SKM-1 (cell line): ENCODE results near the gene HCN1.
"Not testable (repeated sequence)": the region's sequence is repeated elsewhere in the genome, so short reads cannot be mapped to it uniquely, and the experiment has no call there.

ENCODE experiments used
- DNase-seq: peaks from one replicate; lab custom pipeline; 2025; ENCODE audit not compliant: unreplicated experiment; lab: John Stamatoyannopoulos, UW

Gene HCN1

GRCh38 chr5:45437752-45438151 is 258.4 kb downstream of the HCN1 start:
- DNase-seq, result no peak

DNA sequence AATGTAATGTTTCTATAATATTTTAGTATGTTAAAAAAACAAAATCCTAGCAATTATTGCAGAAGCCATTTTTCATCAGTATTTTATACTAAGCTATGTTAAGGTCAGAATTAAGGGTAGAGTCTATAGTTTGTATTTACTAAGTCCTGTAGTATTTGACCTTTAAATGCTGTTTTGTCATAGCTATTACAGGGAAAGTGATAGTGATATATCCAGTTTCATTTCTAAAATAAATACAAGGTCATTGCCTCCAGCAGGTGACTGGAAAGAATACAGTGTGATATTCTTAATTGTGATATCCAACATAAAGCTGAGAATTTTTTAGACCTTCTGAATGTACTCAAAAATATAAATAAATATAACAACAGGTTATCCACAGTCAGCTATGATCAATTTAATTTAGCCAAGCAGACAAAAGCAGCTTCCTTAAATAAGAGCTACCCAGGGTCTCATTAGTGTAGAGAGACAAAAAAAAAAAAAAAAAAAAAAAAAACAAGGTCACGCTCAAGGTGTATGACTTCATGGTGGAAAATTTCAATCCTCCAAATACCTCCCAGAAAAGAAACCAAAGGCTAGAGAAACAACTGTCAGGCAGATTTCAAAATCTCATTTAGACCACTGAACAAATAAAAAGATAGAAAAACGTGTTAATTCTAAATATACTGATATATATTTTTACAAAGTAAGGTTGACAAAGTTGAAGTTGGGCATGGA is 278.7 kb downstream of the HCN1 start:
- DNase-seq, result no peak

GRCh38 chr5:45414620-45415573 is 281.3 kb downstream of the HCN1 start:
- DNase-seq, result no peak

GRCh38 chr5:45411971-45412612 is 284.1 kb downstream of the HCN1 start:
- no peak for DNase-seq

- no peak for DNase-seq
These were observed 285.7 kb downstream of the HCN1 start for GRCh38 chr5:45410304-45410995.

DNA sequence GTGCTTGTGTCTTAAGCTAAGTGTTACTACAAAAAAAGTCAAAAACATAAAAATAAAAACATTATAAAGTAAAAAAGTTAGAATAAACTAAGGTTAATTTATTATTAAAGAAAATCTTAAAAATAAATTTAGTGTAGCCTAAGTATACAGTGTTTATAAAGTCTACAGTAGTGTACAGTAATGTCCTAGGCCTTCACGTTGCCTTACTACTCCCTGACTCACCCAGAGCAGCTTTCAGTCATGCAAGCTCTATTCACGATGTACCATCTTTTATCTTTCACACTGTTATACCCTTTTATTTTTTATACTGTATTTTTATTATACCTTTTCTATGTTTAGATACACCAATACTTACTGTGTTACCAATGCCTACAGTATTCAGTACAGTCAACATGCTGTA is 288.1 kb downstream of the HCN1 start:
- no peak for DNase-seq

DNA sequence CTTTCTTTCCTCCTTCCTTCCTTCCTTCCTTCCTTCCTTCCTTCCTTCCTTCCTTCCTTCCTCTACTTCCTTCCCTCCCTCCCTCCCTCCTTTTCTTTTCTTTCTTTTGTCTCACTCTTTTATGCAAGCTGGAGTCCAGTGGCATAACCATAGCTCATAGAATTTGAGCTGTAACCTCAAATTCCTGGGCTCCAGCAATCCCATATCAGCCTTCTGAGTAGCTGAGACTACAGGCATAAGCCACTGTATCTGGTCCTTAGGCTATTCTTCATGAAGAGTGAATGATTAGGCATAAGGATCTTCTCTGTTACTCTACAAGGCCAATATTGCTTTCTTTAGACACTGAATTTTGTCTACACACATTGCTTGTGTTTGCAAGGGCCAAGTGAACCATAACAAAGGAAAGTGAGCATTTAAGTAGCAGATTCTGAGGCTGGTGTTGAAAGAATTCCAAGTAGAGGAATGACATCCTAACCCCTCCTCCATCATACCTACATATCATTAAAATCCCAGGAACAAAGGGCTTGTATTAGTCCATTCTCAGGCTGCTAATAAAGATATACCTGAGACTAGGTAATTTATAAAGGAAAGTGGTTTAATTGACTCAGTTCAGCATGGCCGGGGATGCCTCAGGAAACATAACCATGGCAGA is 293.2 kb downstream of the HCN1 start:
- DNase-seq, result no peak

- DNase-seq, result no peak
These were observed 297.1 kb downstream of the HCN1 start for GRCh38 chr5:45399041-45399440.

GRCh38 chr5:45385321-45386058 is 310.7 kb downstream of the HCN1 start:
- no peak for DNase-seq

- no peak for DNase-seq
These were observed 312.2 kb downstream of the HCN1 start for GRCh38 chr5:45383985-45384384.

GRCh38 chr5:45382583-45382982 is 313.6 kb downstream of the HCN1 start:
- no peak for DNase-seq

DNA sequence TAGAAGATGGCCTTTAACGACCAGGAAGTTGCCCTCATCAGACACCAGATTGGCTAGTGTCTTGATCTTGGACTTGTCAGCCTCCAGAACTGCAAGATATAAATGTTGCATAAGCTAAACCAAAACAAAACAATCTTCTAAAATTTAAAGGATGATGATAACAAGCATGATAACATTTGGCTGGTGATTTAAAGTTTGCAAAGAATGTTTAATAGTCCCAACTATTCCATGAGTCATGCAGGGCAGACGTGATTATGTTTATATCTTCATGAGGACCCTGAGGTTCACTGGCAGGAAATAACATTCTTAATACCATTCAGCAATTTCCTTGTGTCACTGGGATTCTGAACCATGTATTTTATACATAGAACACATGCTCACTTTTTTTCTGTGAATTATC is 319.8 kb downstream of the HCN1 start:
- no peak for DNase-seq

DNA sequence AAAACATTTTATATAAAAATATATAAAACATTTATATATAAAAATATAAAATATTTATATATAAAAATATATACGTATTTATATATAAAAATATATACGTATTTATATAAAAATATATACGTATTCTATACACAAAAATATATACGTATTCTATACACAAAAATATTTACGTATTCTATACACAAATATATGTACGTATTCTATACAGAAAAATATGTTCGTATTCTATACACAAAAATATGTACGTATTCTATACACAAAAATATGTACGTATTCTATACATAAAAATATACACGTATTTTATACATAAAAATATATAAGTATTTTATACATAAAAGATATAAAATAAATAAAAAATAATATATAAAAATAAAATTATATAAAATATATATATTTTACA is 323.6 kb downstream of the HCN1 start:
- DNase-seq, result no peak

DNA sequence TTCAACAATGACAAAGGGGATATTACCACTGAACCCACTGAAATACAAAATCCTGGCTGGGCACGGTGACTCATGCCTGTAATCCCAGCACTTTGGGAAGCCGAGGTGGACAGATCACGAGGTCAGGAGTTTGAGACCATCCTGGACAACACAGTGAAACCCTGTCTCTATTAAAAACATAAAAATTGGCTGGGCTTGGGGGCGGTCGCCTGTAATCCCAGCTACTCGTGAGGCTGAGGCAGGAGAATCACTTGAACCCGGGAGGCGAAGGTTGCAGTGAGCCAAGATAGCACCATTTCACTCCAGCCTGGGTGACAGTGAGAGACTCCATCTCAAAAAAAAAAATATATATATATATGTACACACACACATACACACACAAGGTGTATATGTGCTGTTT is 324.8 kb downstream of the HCN1 start:
- DNase-seq, result not testable (repeated sequence)

DNA sequence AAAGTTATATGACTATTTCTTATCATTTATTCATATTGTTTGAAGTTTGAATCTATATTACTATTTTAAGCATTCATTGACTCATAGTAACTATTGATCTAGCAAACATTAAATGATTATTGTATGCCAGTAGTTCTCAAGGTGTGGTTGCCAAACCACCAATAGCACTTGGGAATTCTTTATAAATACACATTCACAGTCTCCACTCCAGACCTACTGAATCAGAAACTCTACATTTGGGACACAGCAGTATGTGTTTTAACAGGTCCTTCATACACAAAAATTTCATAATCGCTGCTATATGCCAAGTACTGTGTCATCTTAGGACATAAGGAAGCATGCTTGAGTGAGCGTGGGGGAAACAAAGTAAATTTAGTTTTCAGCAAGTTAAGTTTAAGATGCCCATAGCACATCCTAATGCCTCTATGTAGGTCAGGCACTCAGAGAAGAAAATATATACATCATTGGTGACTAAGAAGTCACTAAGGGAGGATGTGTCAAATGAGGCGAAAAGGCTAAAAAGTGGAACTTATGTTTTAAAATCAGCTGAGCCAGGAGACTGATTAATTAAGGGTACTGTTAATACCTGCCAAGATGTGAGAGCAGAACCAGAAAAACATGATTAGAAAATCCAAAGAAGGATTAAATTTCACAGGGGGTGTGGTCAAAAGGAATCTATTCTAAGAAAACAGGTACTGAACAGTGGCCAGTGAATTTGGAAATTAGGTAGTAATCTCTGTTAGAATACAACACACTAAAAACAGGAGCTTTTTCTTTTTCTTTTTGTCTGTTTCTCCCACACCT is 340.8 kb downstream of the HCN1 start:
- no peak for DNase-seq

- DNase-seq, result no peak
These were observed 359.7 kb downstream of the HCN1 start for GRCh38 chr5:45336464-45336863.

DNA sequence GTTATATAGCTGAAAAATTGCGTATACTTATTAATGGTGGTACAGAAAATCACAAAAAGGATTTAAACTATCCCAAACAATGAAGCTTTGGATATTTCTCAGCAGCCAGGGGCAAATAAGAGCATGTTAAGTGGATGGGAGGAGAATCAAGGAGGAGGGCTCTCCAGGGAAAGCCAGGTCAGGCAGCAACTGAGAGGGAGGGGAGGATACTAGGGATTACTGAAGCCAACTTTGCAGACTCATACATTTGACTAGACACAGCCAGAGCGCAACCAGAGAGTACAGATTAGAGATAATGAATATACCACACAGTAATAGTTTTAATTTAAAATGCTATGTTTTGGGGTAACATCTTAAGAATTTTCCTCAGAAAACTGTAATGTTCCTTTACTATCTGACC is 360.2 kb downstream of the HCN1 start:
- no peak for DNase-seq

DNA sequence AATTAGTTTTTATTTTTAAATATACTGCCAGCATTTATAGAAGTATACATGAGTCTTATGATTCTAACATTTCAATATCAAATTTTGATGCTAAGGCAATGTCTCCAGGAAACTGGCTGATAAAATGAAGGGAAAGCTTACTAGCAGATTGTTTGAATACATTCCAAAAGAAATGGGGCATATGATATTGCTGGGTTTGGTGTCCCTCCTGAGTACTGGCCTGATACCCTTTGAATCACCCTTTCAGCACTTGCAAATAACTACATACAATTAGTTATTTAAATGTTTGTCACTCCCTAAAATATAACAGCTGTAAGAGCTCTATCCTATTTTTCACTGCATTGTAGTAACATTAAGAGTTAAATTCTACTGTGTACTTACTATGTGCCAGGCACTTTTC is 360.8 kb downstream of the HCN1 start:
- no peak for DNase-seq

GRCh38 chr5:45334939-45335338 is 361.2 kb downstream of the HCN1 start:
- no peak for DNase-seq
